H9 (cell line): ENCODE measurements around the gene WSB1. TPM values are rescaled to one million over a fixed set of nuclear protein-coding genes. Genes with fewer than 3 reads are reported as not detected.

Experiments
- DNase-seq: peaks from one replicate; pipeline ENCODE4 v3.0.0-alpha.2; 2017
- H2AFZ ChIP-seq: one replicate; pipeline ENCODE4 v1.6.1; 2013; ENCODE audit warnings: mild to moderate bottlenecking, low read length, control low read depth, moderate library complexity
- H2AK5ac ChIP-seq: 2 replicates; pipeline ENCODE4 v1.6.1; 2013; ENCODE audit warnings: low read length, control low read depth, mixed read lengths; ENCODE audit not compliant: insufficient read length
- H2BK120ac ChIP-seq: one replicate; pipeline ENCODE4 v1.6.1; 2013; ENCODE audit warnings: low read depth, mild to moderate bottlenecking, low read length, control low read depth, inconsistent platforms; ENCODE audit not compliant: poor library complexity, severe bottlenecking
- H2BK12ac ChIP-seq: 2 replicates; pipeline ENCODE4 v1.6.1; 2013; ENCODE audit warnings: low read length, control low read depth, mixed read lengths, low read depth; ENCODE audit not compliant: insufficient read length
- H2BK15ac ChIP-seq: 2 replicates; pipeline ENCODE4 v1.6.1; 2013; ENCODE audit warnings: low read depth, low read length, control low read depth
- H2BK20ac ChIP-seq: one replicate; pipeline ENCODE4 v1.6.1; 2013; ENCODE audit warnings: low read depth, mild to moderate bottlenecking, low read length, control low read depth, inconsistent platforms; ENCODE audit not compliant: poor library complexity, severe bottlenecking
- H2BK5ac ChIP-seq: 2 replicates; pipeline ENCODE4 v1.6.1; 2013; ENCODE audit warnings: low read length, control low read depth, mixed read lengths; ENCODE audit not compliant: insufficient read length
- H3K14ac ChIP-seq: 2 replicates; pipeline ENCODE4 v1.6.1; 2013; ENCODE audit warnings: low read length, control low read depth; ENCODE audit not compliant: insufficient read depth
- H3K18ac ChIP-seq: 2 replicates; pipeline ENCODE4 v1.6.1; 2013; ENCODE audit warnings: low read depth, mild to moderate bottlenecking, mixed read lengths, low read length, control low read depth; ENCODE audit not compliant: insufficient read length
- H3K23ac ChIP-seq: 2 replicates; pipeline ENCODE4 v1.6.1; 2013; ENCODE audit warnings: low read length, control low read depth, mixed read lengths, low read depth; ENCODE audit not compliant: insufficient read length
- H3K23me2 ChIP-seq: 2 replicates; pipeline ENCODE4 v1.6.1; 2013; ENCODE audit warnings: low read depth, mild to moderate bottlenecking, mixed read lengths, low read length, control low read depth; ENCODE audit not compliant: insufficient read length, poor library complexity, severe bottlenecking
- H3K27ac ChIP-seq: 2 replicates; pipeline ENCODE4 v1.5.1; 2013; ENCODE audit warnings: low read length, control low read depth, mixed read lengths, low read depth; ENCODE audit not compliant: insufficient read length
- H3K27me3 ChIP-seq: 2 replicates; pipeline ENCODE4 v1.6.1; 2013; ENCODE audit warnings: low read length, control low read depth, inconsistent platforms; ENCODE audit not compliant: insufficient read depth
- H3K4ac ChIP-seq: 2 replicates; pipeline ENCODE4 v1.6.1; 2013; ENCODE audit warnings: low read depth, mild to moderate bottlenecking, control low read depth, inconsistent platforms, low read length, moderate library complexity
- H3K4me1 ChIP-seq: 2 replicates; pipeline ENCODE4 v1.6.1; 2013; ENCODE audit warnings: low read length, control low read depth, inconsistent platforms; ENCODE audit not compliant: insufficient read depth
- H3K4me2 ChIP-seq: 2 replicates; pipeline ENCODE4 v1.6.1; 2013; ENCODE audit warnings: low read length, control low read depth, mixed read lengths; ENCODE audit not compliant: insufficient read length, insufficient read depth
- H3K56ac ChIP-seq: 2 replicates; pipeline ENCODE4 v1.6.1; 2013; ENCODE audit warnings: low read depth, mild to moderate bottlenecking, mixed read lengths, low read length, control low read depth; ENCODE audit not compliant: insufficient read length
- H3K79me1 ChIP-seq: 2 replicates; pipeline ENCODE4 v1.6.1; 2013; ENCODE audit warnings: low read depth, mild to moderate bottlenecking, moderate library complexity, low read length, control low read depth, inconsistent platforms; ENCODE audit not compliant: insufficient read depth, poor library complexity, severe bottlenecking
- H3K79me2 ChIP-seq: 2 replicates; pipeline ENCODE4 v1.6.1; 2013; ENCODE audit warnings: low read length, control low read depth, inconsistent platforms; ENCODE audit not compliant: insufficient read depth
- H3K9ac ChIP-seq: 2 replicates; pipeline ENCODE4 v1.6.1; 2013; ENCODE audit warnings: low read length, control low read depth, mixed read lengths; ENCODE audit not compliant: insufficient read length; ENCODE audit errors: extremely low read depth
- H3K9me3 ChIP-seq: one replicate; pipeline ENCODE4 v1.6.1; 2013; ENCODE audit warnings: low read depth, low read length, inconsistent platforms; ENCODE audit not compliant: control insufficient read depth
- H3T11ph ChIP-seq: one replicate; pipeline ENCODE4 v1.6.1; 2013; ENCODE audit warnings: mild to moderate bottlenecking, low read length, control low read depth, inconsistent platforms
- H4K20me1 ChIP-seq: one replicate; pipeline ENCODE4 v1.6.1; 2013; ENCODE audit not compliant: control insufficient read depth, insufficient read length, insufficient read depth
- H4K5ac ChIP-seq: 2 replicates; pipeline ENCODE4 v1.6.1; 2013; ENCODE audit warnings: low read depth, mild to moderate bottlenecking, mixed read lengths, low read length, control low read depth; ENCODE audit not compliant: insufficient read length
- H4K8ac ChIP-seq: replicated peaks from 2 replicates; pipeline ENCODE4 v1.6.1; 2013; ENCODE audit warnings: low read length, control low read depth, mixed read lengths, low read depth; ENCODE audit not compliant: insufficient read length
- H4K91ac ChIP-seq: 2 replicates; pipeline ENCODE4 v1.6.1; 2013; ENCODE audit warnings: low read depth, mild to moderate bottlenecking, moderate library complexity, mixed read lengths, low read length, control low read depth; ENCODE audit not compliant: insufficient read length
- H3K27ac Mint-ChIP-seq, 3 experiments: 2 replicates in 2 of 3; 3 replicates in 1 of 3; pipeline ENCODE4 v1.8.0; 2020 to 2021; ENCODE audit warnings: mixed read lengths in 3 of 3, mild to moderate bottlenecking in 1 of 3, moderate library complexity in 1 of 3
- H3K27me3 Mint-ChIP-seq: 2 replicates; pipeline ENCODE4 v1.8.0; 2021; ENCODE audit warnings: low read depth, mild to moderate bottlenecking, moderate library complexity, mixed read lengths
- H3K36me3 Mint-ChIP-seq, 3 experiments: 2 replicates in 2 of 3; 3 replicates in 1 of 3; pipeline ENCODE4 v1.8.0; 2020 to 2021; ENCODE audit warnings: low read depth in 3 of 3, mixed read lengths in 3 of 3; ENCODE audit not compliant: insufficient read depth in 1 of 3
- H3K4me1 Mint-ChIP-seq, 2 experiments: 2 replicates each; pipeline ENCODE4 v1.8.0; 2020; ENCODE audit warnings: mixed read lengths in 2 of 2
- H3K4me3 Mint-ChIP-seq, 2 experiments: 2 replicates in 1 of 2; 3 replicates in 1 of 2; pipeline ENCODE4 v1.8.0; 2020 to 2021; ENCODE audit warnings: mild to moderate bottlenecking in 2 of 2, mixed read lengths in 2 of 2, moderate library complexity in 1 of 2
- H3K9me3 Mint-ChIP-seq, 2 experiments: 2 replicates in 1 of 2; 3 replicates in 1 of 2; pipeline ENCODE4 v1.8.0; 2020; ENCODE audit warnings: mild to moderate bottlenecking in 2 of 2, mixed read lengths in 2 of 2, moderate library complexity in 1 of 2
- CTCF ChIP-seq: fragments of 200-600 bp; sonication (generic); conservative IDR thresholded peaks from 3 replicates; pipeline ENCODE4 v1.8.0; 2021; ENCODE audit warnings: antibody characterized with exemption, mild to moderate bottlenecking
- WGBS: extraction: QIAGEN DNeasy Blood & Tissue Kit; methylation state at CpG from one replicate; pipeline ENCODE4 v1.1.7; 2013; ENCODE audit warnings: missing lambda C conversion rate, low lambda C conversion rate, mixed read lengths; ENCODE audit not compliant: insufficient read length; ENCODE audit errors: extremely low coverage; 5-methylcytosine and 5-hydroxymethylcytosine counted together
- total RNA-seq: library from RNA; stranded (reverse); gene quantifications from 2 replicates; pipeline ENCODE4 v1.2.1, GENCODE V29; 2021

WSB1 gene
- total RNA-seq, 1 experiment from 2014 or later = 187 TPM

- no peak overlapping the region for H2BK5ac ChIP-seq
- H2BK15ac ChIP-seq = no peak overlapping the region
- peaks cover 2% of the 10 kb centered on the region in 2 experiments for H3K4me1 Mint-ChIP-seq
- no peaks in the 10 kb centered on the region for H3K9me3 Mint-ChIP-seq
- H3K9ac ChIP-seq = no peak overlapping the region
- H3K18ac ChIP-seq = no peak overlapping the region
- no peaks in the 10 kb centered on the region for H4K20me1 ChIP-seq
- no peak overlapping the region for H4K91ac ChIP-seq
- H3K4me1 ChIP-seq = no peaks in the 10 kb centered on the region
- no peak overlapping the region for H3K23ac ChIP-seq
- H3K27me3 Mint-ChIP-seq = no peaks in the 10 kb centered on the region; the same call in none of the 2 replicates
- H2AK5ac ChIP-seq = no peak overlapping the region
- no peak overlapping the region for H3K27ac ChIP-seq
- no peak overlapping the region for H3K4ac ChIP-seq
- H3K79me1 ChIP-seq = no peaks in the 10 kb centered on the region
- no peak overlapping the region for H2BK120ac ChIP-seq
- H4K8ac ChIP-seq = no peak overlapping the region
- no peak overlapping the region for H3K14ac ChIP-seq
- H3K4me2 ChIP-seq = no peak overlapping the region
- H3K56ac ChIP-seq = no peak overlapping the region
- H3K23me2 ChIP-seq = no peaks in the 10 kb centered on the region
- no peak overlapping the region for H3T11ph ChIP-seq
- no CpG with 5 or more reads among the region's 5 CpGs for WGBS
- H2AFZ ChIP-seq = no peak overlapping the region
- no peak overlapping the region for H3K27ac Mint-ChIP-seq
- no peaks in the 10 kb centered on the region for H3K79me2 ChIP-seq
- no peak for DNase-seq
- no peak overlapping the region for H2BK20ac ChIP-seq
- no peak overlapping the region for H4K5ac ChIP-seq
- TF ChIP-seq CTCF = no peak
- H3K27me3 ChIP-seq = no peaks in the 10 kb centered on the region
- no peak overlapping the region for H3K4me3 Mint-ChIP-seq
- H3K36me3 Mint-ChIP-seq = no peaks in the 10 kb centered on the region
- H3K9me3 ChIP-seq = no peaks in the 10 kb centered on the region
- no peak overlapping the region for H2BK12ac ChIP-seq
These were observed 30.5 kb upstream of the WSB1 start for GRCh38 chr17:27263386-27263785.
